SK-N-MC (cell line): ENCODE measurements around the gene PLVAP.

Experiments used
- EZH2 ChIP-seq: fragments of 200-600 bp; sonication (generic); IDR thresholded peaks from one replicate; pipeline ENCODE4 v1.6.1; 2017; ENCODE audit warnings: antibody characterized with exemption
- FOXP2 ChIP-seq: optimal IDR thresholded peaks from 2 replicates; pipeline ENCODE3; 2011; ENCODE audit warnings: mild to moderate bottlenecking, moderate library complexity; ENCODE audit not compliant: insufficient read depth; ENCODE audit errors: extremely low read length, control extremely low read depth
- POLR2AphosphoS5 ChIP-seq: IDR thresholded peaks from 2 replicates; pipeline ENCODE4 v1.6.1; 2012; ENCODE audit warnings: mild to moderate bottlenecking, low read depth, low read length, borderline replicate concordance

- TF ChIP-seq POLR2AphosphoS5 (no peak), EZH2 (no peak), FOXP2 (no peak)
Observed at GRCh38 chr19:17415121-17415520, 38.0 kb upstream of the PLVAP start.
